ENCODE data around the gene CCDC184.
"Not testable (repeated sequence)": the region's sequence is repeated elsewhere in the genome, so short reads cannot be mapped to it uniquely, and the experiment has no call there.

The CCDC184 gene

DNA sequence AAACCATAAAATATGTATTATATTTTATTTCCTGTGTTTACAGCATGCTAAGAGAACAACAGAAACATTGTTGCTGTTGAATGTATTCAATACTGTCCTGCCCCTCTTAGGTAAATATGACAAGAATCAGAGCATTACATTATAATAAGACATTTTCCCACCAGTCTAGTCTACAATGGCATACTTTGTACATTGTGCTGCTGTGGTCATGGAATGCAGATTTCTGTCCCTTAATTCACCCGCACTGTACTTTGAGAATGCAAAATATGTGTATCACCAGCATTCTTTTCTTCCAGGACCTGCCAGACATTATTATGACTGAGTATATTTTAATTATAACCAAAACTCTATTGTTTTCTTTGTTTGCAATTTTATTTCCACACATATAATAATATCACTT, 36.2 kb downstream of the CCDC184 start:
- no peaks in the 10 kb centered on the region for H3K4me1 ChIP-seq (ENCODE audit: control insufficient read depth, insufficient read depth, low read length)

DNA sequence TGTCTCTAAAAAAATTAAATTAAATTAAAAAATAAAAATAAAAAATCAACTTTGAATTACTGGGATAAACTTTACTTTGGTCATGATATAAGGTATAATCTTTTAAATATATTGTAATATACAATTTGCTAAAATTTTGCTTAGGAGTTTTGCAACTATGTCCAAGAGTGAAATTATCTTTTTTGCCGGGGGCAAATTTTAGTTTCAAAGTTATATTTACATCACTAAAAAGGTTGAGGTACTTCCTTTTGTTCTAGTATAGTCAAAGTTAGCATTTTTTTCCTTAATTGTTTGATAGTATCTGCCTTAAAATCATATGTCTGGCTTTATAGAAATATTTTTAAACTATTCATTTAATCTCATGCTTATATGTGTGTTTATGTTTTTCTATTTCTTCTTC, 37.3 kb downstream of the CCDC184 start:
- H3K4me2 ChIP-seq (ENCODE audit: low read length): no peak overlapping the region
- no peaks in the 10 kb centered on the region for H3K4me1 ChIP-seq (ENCODE audit: control insufficient read depth, insufficient read depth, low read length)
- H3K27me3 ChIP-seq (ENCODE audit: control insufficient read depth, insufficient read depth, low read length): peaks cover 43% of the 10 kb centered on the region
- H3K9ac ChIP-seq (ENCODE audit: low read depth, low read length): no peak overlapping the region
- no peak overlapping the region for H3K4me3 ChIP-seq (ENCODE audit: low read length)
- H3K9me3 ChIP-seq (replicated peaks; ENCODE audit: low read length): no peaks in the 10 kb centered on the region
- no peaks in the 10 kb centered on the region for H3K36me3 ChIP-seq (ENCODE audit: insufficient read depth, low read length)

More for the DNA sequence above, 36.2 kb downstream of the CCDC184 start:
- no peaks in the 10 kb centered on the region for H3K36me3 ChIP-seq (ENCODE audit: insufficient read depth, low read length)
- H3K27me3 ChIP-seq (ENCODE audit: control insufficient read depth, insufficient read depth, low read length): peaks cover 41% of the 10 kb centered on the region
- H3K4me2 ChIP-seq (ENCODE audit: low read length): no peak overlapping the region
- H3K4me3 ChIP-seq (ENCODE audit: low read length): no peak overlapping the region
- no peak overlapping the region for H3K9ac ChIP-seq (ENCODE audit: low read depth, low read length)
- no peaks in the 10 kb centered on the region for H3K9me3 ChIP-seq (replicated peaks; ENCODE audit: low read length)

DNA sequence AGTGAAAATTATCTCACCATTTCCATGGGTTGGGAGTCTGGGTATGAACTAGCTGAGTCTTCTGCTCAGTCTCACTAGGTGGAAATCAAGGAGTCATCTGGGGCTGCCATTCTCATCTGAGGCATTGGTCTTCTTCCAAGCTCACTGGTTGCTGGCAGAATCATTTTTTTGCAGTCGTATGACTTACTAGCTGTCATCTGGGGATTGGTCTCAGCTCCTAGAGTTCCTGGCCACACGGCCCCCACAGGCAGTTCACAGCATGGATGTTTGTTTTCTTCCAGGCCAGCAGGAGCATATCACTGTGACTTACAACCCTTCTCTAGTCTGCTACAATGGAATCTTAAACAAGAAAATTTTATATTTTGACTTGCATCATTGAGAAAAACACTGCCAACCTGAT, 38.2 kb downstream of the CCDC184 start:
- Histone ChIP-seq H3K36me3 (ENCODE audit: insufficient read depth, low read length) (no peaks in the 10 kb centered on the region), H3K4me1 (ENCODE audit: control insufficient read depth, insufficient read depth, low read length) (no peaks in the 10 kb centered on the region), H3K4me3 (ENCODE audit: low read length) (no peak overlapping the region), H3K27me3 (ENCODE audit: control insufficient read depth, insufficient read depth, low read length) (peaks cover 37% of the 10 kb centered on the region), H3K4me2 (ENCODE audit: low read length) (no peak overlapping the region), H3K9ac (ENCODE audit: low read depth, low read length) (no peak overlapping the region), H3K9me3 (replicated peaks; ENCODE audit: low read length) (no peaks in the 10 kb centered on the region)

DNA sequence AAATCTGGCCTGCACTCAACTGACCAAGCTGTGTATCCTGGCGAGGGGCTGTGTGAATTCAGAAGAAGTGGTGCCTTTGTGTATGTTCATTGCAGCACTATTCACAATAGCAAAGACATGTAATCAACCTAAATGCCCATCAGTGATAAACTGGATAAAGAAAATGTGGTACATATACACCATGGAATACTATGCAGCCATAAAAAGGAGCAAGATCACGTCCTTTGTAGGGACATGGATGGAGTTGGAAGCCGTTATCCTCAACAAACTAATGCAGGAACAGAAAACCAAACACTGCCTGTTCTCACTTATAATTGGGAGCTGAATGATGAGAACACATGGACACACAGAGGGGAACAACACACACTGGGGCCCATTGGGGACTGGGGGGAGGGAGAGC, 41.1 kb downstream of the CCDC184 start:
- not testable (repeated sequence) for H3K36me3 ChIP-seq (ENCODE audit: insufficient read depth, low read length); H3K9me3 ChIP-seq (replicated peaks; ENCODE audit: low read length); H3K9ac ChIP-seq (ENCODE audit: low read depth, low read length); H3K4me3 ChIP-seq (ENCODE audit: low read length); H3K4me1 ChIP-seq (ENCODE audit: control insufficient read depth, insufficient read depth, low read length); H3K4me2 ChIP-seq (ENCODE audit: low read length)
- peaks cover 18% of the 10 kb centered on the region for H3K27me3 ChIP-seq (ENCODE audit: control insufficient read depth, insufficient read depth, low read length)

DNA sequence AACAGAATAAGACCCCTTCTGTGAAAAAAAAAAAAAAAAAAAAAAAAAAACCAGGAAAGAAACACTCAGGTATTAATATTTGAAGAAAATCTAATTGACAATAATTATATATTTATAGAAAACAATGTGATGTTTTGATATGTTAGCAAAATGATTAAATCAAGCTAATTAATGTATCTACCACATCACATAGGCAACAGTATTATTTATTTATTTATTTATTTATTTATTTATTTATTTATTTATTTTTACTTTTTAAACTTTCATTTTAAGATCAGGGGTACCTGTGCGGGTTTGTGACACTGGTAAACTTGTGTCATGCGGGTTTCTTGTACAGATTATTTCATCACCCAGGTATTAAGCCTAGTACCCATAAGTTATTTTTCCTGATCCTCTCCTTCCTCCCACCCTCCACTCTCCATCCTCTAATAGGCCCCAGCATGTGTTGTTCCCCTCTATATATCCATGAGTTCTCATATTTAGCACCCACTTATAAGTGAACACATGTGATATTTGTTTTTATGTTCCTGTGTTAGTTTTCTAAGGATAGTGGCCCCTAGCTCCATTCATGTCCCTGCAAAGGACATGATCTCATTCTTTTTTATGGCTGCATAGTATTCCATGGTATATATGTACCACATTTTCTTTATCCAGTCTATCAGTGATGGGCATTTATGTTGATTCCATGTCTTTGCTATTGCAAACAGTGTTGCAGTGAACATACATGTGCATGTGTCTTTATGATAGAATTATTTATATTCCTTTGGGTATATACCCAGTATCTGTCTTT, 47.9 kb downstream of the CCDC184 start:
- not testable (repeated sequence) for H3K4me3 ChIP-seq (ENCODE audit: low read length); H3K9ac ChIP-seq (ENCODE audit: low read depth, low read length); H3K4me1 ChIP-seq (ENCODE audit: control insufficient read depth, insufficient read depth, low read length)

More for the DNA sequence above, 47.9 kb downstream of the CCDC184 start:
- not testable (repeated sequence) for H3K4me2 ChIP-seq (ENCODE audit: low read length); H3K9me3 ChIP-seq (replicated peaks; ENCODE audit: low read length); H3K27me3 ChIP-seq (ENCODE audit: control insufficient read depth, insufficient read depth, low read length); H3K36me3 ChIP-seq (ENCODE audit: insufficient read depth, low read length)
